Endothelial cell of umbilical vein (primary cell): Measurements from ENCODE around the gene FOXB1.

Experiments
- CTCF ChIP-seq, 2 donors: IDR thresholded peaks; 1 replicate in 1 of 2; 2 replicates in 1 of 2; pipeline ENCODE4 v1.5.1; 2011; ENCODE audit warnings: low read length in 2 of 2, mild to moderate bottlenecking in 2 of 2, moderate library complexity in 2 of 2, control low read depth in 1 of 2, inconsistent platforms in 1 of 2, low read depth in 1 of 2; ENCODE audit not compliant: insufficient read depth in 1 of 2; ENCODE audit errors: extremely low read depth in 1 of 2
- GATA2 ChIP-seq: IDR thresholded peaks from 2 replicates; pipeline ENCODE4 v1.7.0; 2011; ENCODE audit warnings: low read depth, mild to moderate bottlenecking, moderate library complexity, mixed read lengths, low read length; ENCODE audit not compliant: insufficient read length, insufficient read depth
- POLR2AphosphoS5 ChIP-seq: IDR thresholded peaks from 2 replicates; pipeline ENCODE4 v1.6.1; 2012; ENCODE audit warnings: low read depth, mild to moderate bottlenecking, control low read depth, low read length, moderate library complexity; ENCODE audit not compliant: insufficient read depth

GRCh38 chr15:59963925-59964324 lies 40.2 kb upstream of the FOXB1 start:
- TF ChIP-seq POLR2AphosphoS5 (no peak), GATA2 (no peak), CTCF (IDR thresholded peaks at IDR 0.05; ENCODE audit: extremely low read depth in 1 of 2, insufficient read depth in 1 of 2, low read depth in 1 of 2, low read length in 2 of 2) (no peak)
